Immature natural killer cell (primary cell): Measurements from ENCODE around the gene TMEM30B. TPM values are rescaled to one million over a fixed set of nuclear protein-coding genes. Genes with fewer than 3 reads are reported as not detected.
"Not testable (repeated sequence)": the region's sequence is repeated elsewhere in the genome, so short reads cannot be mapped to it uniquely, and the experiment has no call there.

Experiments used
- DNase-seq, 3 donors: peaks; one replicate each; pipeline ENCODE4 v3.0.0; 2022; ENCODE audit warnings: mixed read lengths in 1 of 3
- H3K27ac Mint-ChIP-seq, 6 donors: one replicate each; pipeline ENCODE4 v1.8.0; 2020; ENCODE audit warnings: mixed read lengths in 6 of 6, mild to moderate bottlenecking in 5 of 6, inconsistent platforms in 4 of 6, moderate library complexity in 3 of 6
- H3K27me3 Mint-ChIP-seq, 3 donors: one replicate each; pipeline ENCODE4 v1.8.0; 2020 to 2021; ENCODE audit warnings: low read depth in 3 of 3, mild to moderate bottlenecking in 3 of 3, mixed read lengths in 3 of 3, moderate library complexity in 3 of 3, inconsistent platforms in 1 of 3
- H3K36me3 Mint-ChIP-seq, 3 donors: one replicate each; pipeline ENCODE4 v1.8.0; 2020; ENCODE audit warnings: mixed read lengths in 3 of 3, inconsistent platforms in 2 of 3, mild to moderate bottlenecking in 2 of 3
- H3K4me1 Mint-ChIP-seq, 2 donors: one replicate each; pipeline ENCODE4 v1.8.0; 2020; ENCODE audit warnings: inconsistent platforms in 2 of 2, mild to moderate bottlenecking in 2 of 2, mixed read lengths in 2 of 2, moderate library complexity in 1 of 2
- H3K4me3 Mint-ChIP-seq, 5 donors: one replicate each; pipeline ENCODE4 v1.8.0; 2020; ENCODE audit warnings: mild to moderate bottlenecking in 5 of 5, mixed read lengths in 5 of 5, inconsistent platforms in 3 of 5, moderate library complexity in 3 of 5
- H3K9me3 Mint-ChIP-seq, 6 donors: one replicate each; pipeline ENCODE4 v1.8.0; 2020; ENCODE audit warnings: mild to moderate bottlenecking in 6 of 6, mixed read lengths in 6 of 6, inconsistent platforms in 4 of 6, moderate library complexity in 3 of 6
- polyA plus RNA-seq, 3 donors: library from polyadenylated mRNA; unstranded; fragments of 300-500 nt; fragmentation: Illumina TruSeq; gene quantifications; one replicate each; pipeline ENCODE4 v1.2.3, GENCODE V29; 2021

Gene TMEM30B
- polyA plus RNA-seq, 3 donors from 2014 or later: 0.91 to 2.9 (median 1.2) TPM

DNA sequence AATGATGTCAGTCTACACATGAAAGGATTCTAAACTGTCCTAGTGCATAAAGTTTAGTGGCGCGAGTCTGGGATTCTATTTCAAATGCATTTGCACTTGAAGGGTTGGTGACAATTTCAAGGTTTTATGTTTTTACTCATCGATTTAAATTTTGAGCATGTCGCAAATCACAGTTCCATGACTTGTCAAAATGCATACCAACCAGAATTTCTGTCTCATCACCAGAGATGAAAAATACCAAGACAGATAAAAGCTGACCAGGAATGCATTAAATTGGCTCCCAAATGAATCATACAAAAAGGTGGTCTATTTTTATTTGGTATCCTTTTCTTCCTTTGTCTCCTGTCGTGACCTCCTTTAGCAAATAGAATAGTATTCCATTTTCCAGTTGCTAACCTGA, 25.2 kb downstream of the TMEM30B start:
- H3K4me3 Mint-ChIP-seq: no peak overlapping the region
- no peaks in the 10 kb centered on the region for H3K9me3 Mint-ChIP-seq
- peaks cover 2 to 10% (median 10%) of the 10 kb centered on the region in 3 donors for H3K27me3 Mint-ChIP-seq
- DNase-seq: no peak
- peaks cover 0 to 6% of the 10 kb centered on the region in 2 donors for H3K4me1 Mint-ChIP-seq
- no peak overlapping the region for H3K27ac Mint-ChIP-seq
- H3K36me3 Mint-ChIP-seq: no peaks in the 10 kb centered on the region

DNA sequence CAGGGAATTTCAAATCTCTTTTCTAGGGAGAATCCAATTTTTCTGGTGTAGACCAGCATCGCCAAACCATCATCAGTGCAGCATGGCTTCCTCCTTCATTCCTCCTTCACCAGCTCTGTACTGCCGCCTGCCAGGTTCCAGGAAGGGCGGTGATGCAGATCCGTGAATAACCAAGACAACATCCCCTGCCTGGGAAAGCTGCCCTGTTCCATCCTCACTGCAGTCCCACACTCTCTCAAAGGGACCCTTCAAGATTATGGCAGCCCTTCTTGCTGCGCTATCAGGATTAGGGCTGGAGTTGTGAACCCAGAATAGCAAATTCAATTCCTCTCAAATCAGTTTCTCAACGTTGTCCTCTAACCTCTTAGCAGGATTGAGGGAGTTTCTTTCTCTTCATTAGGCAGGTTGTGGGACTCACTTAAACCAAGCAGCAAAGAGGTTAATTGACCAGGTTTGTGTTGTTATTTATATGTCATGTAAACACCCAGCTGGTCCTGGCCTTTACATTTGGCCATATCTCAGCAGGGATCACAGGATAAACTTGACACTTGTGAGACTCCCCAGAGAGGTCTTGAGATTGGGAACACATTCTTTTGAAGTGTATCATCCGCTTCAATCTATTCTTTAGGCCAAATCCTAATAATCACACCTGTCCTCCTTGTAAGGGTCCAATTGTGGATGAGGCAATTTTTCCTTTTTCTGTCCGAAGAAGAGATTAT, 26.2 kb downstream of the TMEM30B start:
- Mint-ChIP-seq H3K36me3 (no peaks in the 10 kb centered on the region), H3K9me3 (no peaks in the 10 kb centered on the region), H3K27ac (no peak overlapping the region), H3K4me3 (no peak overlapping the region), H3K4me1 (peaks cover 0 to 6% of the 10 kb centered on the region in 2 donors), H3K27me3 (peaks cover 2 to 10% (median 10%) of the 10 kb centered on the region in 3 donors)
- no peak for DNase-seq

DNA sequence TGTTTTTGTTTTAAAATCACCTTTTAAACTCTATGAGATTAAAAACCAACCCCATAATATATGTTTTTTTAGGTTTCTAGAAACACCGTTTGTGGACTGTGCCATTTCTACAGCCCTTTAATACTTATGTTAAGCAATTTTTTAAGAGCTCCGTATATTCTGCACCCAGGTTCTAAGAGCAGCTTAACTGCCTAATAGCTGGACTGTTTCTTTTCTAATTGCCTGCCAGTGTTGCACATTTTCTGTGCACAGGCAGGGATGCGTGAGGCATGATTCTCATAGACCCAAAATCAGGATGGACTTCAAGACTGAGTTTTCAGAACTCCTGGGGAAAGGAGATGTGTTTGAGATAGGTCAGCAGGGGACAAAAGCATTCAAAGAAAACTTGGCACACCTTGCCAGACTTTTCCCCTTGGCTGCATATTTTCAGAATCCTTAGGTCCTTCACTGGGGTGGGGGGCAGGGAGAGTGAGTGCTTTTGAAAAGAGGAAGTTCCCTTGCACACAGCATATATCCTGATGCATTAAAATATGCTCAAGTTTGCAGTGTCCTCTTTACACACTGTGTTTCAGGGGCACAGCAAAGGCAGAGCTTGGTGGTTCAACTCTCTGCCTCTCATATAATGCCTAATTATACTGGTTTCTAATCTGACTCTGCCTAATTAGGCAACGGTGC, 27.9 kb downstream of the TMEM30B start:
- no peaks in the 10 kb centered on the region for H3K36me3 Mint-ChIP-seq
- H3K27ac Mint-ChIP-seq: no peak overlapping the region
- DNase-seq: no peak
- H3K4me1 Mint-ChIP-seq: peaks cover 0 to 6% of the 10 kb centered on the region in 2 donors
- H3K9me3 Mint-ChIP-seq: no peaks in the 10 kb centered on the region
- peaks cover 2 to 10% (median 10%) of the 10 kb centered on the region in 3 donors for H3K27me3 Mint-ChIP-seq
- no peak overlapping the region for H3K4me3 Mint-ChIP-seq

DNA sequence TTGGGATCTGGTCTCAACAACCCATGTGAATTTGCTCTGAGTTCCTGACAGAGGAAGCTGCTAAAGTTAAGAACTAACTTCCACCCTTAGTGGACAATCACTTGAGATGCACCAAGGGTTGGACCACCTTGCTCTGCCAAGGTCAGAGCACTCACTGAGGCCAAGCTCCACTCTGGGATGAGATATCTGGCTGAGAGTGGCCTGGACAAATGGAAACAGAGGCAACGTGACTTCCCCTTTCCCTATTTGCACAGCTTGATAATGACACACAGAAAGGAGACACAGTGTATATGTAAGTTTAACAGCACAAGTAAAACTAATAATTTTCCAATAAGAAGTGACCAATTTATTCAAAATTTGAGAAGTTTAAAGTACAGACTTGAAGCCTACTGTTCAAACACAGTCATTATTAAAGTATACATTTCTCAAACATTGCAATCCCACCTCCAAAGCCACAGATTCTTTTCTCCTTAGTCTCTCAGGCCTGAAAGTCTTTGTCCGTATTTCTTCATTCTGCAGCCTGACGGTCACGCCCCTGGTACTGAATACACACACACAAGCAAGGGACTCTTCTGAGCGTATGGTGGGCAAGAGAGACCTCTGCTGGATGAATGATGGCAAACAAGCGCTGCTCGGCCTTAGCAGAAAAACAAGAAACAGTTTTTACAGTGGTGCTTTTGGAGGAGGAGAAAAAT, 28.6 kb downstream of the TMEM30B start:
- Mint-ChIP-seq H3K36me3 (no peaks in the 10 kb centered on the region), H3K9me3 (no peaks in the 10 kb centered on the region), H3K4me1 (peaks cover 0 to 6% of the 10 kb centered on the region in 2 donors), H3K27ac (no peak overlapping the region), H3K27me3 (peaks cover 5 to 10% (median 10%) of the 10 kb centered on the region in 3 donors), H3K4me3 (no peak overlapping the region)
- peak; percentile 44 to 48 (median 47) for DNase-seq

DNA sequence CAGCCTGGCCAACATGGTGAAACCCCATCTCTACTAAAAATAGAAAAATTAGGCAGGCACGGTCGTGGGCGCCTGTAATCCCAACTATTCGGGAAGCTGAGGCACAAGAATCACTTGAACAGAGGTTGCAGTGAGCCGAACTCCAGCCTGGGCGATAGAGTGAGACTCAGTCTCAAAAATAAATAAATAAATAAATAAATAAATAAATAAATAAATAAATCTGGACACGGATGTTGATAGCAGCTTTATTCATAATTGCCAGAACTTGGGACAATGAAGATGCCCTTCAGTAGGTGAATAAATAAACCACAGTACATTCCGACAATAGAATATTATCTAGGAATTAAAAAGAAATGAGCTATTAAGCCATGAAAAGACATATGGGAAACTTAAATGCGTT, 31.1 kb downstream of the TMEM30B start:
- Mint-ChIP-seq H3K36me3 (no peaks in the 10 kb centered on the region), H3K4me1 (peaks cover 0 to 6% of the 10 kb centered on the region in 2 donors), H3K27ac (no peak overlapping the region), H3K27me3 (peaks cover 5 to 10% (median 7%) of the 10 kb centered on the region in 3 donors), H3K9me3 (no peaks in the 10 kb centered on the region), H3K4me3 (no peak overlapping the region)
- DNase-seq: no peak

DNA sequence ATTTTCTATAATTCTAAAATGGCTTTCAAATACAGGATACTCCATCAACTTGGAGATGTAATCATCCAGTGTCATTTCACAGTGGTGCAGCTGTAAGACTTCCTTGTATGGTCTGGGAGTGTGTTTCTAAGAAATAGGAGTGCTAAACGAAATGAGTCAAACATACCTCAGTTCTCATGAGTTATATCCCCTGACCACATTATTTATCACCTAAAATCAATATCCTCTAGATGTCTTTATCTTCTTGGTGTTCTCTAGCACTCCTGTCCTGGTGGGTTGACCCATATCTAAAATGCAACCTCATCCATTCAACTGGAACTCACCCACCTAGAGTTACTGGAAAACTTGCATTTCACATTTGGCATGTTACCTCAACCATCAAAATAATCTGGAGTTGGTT, 33.2 kb downstream of the TMEM30B start:
- Mint-ChIP-seq H3K27me3 (peaks cover 3 to 6% (median 4%) of the 10 kb centered on the region in 3 donors), H3K9me3 (no peaks in the 10 kb centered on the region), H3K27ac (no peak overlapping the region), H3K36me3 (no peaks in the 10 kb centered on the region), H3K4me1 (peaks cover 0 to 6% of the 10 kb centered on the region in 2 donors), H3K4me3 (no peak overlapping the region)
- DNase-seq: no peak

DNA sequence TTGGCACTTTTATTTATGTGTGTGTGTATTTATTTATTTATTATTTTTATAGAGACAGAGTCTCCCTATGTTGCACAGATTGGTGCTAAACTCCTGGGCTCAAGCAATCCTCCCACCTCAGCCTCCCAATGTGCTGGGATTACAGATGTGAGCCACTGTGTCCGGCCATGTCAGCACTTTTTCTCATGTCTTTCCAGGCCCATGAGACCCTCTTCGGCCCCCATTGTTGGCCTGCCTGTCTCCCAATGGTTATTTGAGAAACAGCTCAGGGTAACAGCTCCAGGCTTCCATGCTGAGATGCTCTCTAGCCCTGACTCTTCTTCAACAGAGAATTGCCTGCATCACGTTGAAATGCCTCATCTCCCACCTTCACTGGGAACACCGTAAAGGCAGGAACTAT, 34.4 kb downstream of the TMEM30B start:
- no peak overlapping the region for H3K27ac Mint-ChIP-seq
- peaks cover 0 to 2% (median 0%) of the 10 kb centered on the region in 3 donors for H3K36me3 Mint-ChIP-seq
- H3K4me3 Mint-ChIP-seq: no peak overlapping the region
- H3K4me1 Mint-ChIP-seq: no peaks in the 10 kb centered on the region
- DNase-seq: no peak
- H3K27me3 Mint-ChIP-seq: peaks cover 0 to 5% (median 5%) of the 10 kb centered on the region in 3 donors
- no peaks in the 10 kb centered on the region for H3K9me3 Mint-ChIP-seq

DNA sequence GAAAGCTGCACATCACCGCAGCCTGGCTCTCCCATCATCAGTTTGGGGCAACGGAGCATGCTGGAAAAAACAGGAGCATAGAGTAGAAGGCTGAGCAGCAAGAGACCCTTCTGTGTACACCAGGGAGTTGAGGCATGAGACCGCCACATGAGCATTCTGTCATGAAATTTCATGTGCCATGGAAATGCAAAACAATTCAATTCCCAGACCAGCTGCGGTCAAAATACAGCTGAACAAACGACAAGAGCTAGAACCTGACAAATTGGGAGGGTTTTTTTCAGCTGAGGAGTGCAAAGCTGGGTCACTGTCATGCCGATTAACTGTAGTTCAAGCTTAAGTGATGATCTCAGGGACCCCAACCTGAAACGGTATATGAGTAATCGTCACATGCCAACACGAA, 37.1 kb downstream of the TMEM30B start:
- Mint-ChIP-seq H3K27me3 (peaks cover 3 to 6% (median 5%) of the 10 kb centered on the region in 3 donors), H3K36me3 (peaks cover 0 to 8% (median 0%) of the 10 kb centered on the region in 3 donors), H3K4me1 (no peaks in the 10 kb centered on the region), H3K4me3 (no peak overlapping the region), H3K9me3 (peaks cover 0 to 11% (median 1%) of the 10 kb centered on the region in 6 donors), H3K27ac (no peak overlapping the region)
- no peak for DNase-seq

DNA sequence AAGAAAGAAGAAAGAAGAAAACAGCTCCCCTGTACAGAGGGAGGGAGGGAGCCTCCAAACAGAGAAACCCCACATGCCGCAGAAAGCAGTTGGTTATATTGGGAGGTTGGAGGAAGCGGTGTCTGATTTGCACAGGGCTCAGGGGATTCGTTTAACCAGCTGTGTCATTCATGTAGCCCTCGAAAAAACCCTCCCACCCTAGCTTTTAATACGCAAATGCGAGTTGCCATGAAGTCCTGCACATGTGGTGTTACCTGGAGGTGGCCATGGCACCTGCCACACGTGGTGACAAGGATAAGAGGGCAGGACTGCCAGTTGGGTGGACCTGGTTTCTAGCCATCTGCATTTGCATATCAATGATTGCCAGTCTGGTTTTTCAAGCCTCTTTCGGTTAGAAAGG, 40.9 kb downstream of the TMEM30B start:
- H3K4me3 Mint-ChIP-seq: no peak overlapping the region
- H3K36me3 Mint-ChIP-seq: peaks cover 0 to 8% (median 0%) of the 10 kb centered on the region in 3 donors
- H3K9me3 Mint-ChIP-seq: peaks cover 0 to 11% (median 1%) of the 10 kb centered on the region in 6 donors

DNA sequence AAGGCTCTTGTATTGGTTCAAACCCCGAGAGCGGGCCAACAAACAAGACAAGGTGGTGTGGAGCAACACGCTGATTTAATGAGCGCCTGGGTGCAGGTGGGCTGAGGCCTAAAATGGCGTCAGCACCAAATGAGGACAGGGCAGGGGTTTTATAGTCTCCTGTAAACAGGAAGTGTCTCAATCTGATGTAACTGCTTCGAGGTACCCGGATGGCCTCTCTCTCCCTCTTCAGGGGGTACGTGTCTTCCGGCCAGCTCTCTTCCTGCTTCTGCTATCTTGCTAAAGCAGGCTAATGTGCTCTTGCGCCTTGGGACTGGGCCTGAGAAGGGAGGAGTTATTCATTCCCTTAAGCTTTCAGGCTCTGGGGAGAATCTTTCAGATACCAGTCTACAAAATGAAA, 41.9 kb downstream of the TMEM30B start:
- H3K4me1 Mint-ChIP-seq, H3K4me3 Mint-ChIP-seq, H3K36me3 Mint-ChIP-seq, H3K27me3 Mint-ChIP-seq, DNase-seq, H3K27ac Mint-ChIP-seq: not testable (repeated sequence)
- H3K9me3 Mint-ChIP-seq: peaks cover 0 to 11% (median 1%) of the 10 kb centered on the region in 6 donors

More for the DNA sequence above, 40.9 kb downstream of the TMEM30B start:
- Mint-ChIP-seq H3K4me1 (no peaks in the 10 kb centered on the region), H3K27me3 (peaks cover 1 to 6% (median 3%) of the 10 kb centered on the region in 3 donors), H3K27ac (no peak overlapping the region)
- DNase-seq: no peak

DNA sequence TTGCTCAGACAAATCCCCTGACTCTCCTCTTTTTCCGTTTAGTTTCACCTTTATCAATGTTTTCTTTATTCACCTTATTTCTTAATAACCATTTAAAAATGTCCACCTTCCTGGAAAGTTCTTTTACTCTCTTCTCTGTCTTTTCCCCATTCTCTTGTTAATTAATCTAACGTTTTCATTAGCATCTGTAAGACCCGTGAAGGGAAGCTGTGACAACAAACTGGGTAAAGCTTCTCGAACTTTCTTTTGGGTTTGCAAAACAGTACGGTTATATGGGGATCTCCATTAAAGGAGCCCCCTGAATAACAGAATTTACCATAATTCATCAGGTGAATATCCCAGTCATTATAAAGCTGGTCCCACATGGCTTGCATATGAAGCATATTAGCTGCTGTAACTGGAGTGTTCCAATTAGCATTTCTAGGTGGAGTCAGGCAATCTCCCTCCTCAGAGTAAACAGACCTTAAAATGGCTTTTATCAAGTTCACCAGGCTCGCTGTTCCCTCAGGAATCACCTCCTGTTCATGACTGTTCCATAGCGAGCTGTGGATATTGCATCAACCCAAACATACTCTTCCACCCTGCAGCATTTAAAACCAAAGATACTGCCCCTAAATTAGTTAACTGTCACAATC, 42.4 kb downstream of the TMEM30B start:
- no peak overlapping the region for H3K4me3 Mint-ChIP-seq
- no peak overlapping the region for H3K27ac Mint-ChIP-seq

DNA sequence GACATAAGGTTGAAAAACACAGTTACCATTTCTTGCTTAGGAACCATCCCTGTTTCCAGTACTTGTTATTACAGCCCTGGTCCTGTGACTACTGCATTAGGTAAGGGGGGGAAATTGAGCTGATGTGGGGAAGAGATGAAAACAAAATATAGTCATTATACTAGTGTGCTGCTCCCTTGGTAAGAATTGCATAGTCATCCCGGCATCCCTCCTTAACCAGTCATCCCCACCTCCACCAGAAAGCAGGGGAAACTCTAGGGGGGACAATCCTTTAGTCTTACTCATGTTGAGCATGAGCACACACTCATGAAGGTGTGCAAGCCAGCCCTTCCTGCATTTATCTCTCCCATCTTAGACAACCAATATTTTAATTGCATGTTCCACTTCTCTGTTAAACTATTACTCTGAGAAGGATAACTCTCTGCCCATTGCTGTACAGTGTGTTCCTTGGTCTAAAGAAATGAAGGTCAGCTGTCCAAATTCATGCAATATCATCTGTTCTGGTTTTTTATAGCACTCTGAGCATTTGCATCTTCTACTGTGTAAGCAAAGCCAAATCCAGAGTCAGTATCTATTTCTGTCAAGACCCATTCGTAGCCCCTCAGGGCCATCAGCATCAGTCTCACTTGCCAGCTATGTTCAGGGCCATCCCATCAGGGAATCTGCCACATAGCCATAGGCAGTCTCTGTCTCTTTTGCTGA, 46.8 kb downstream of the TMEM30B start:
- no peaks in the 10 kb centered on the region for H3K9me3 Mint-ChIP-seq
- peaks cover 0 to 11% (median 0%) of the 10 kb centered on the region in 3 donors for H3K27me3 Mint-ChIP-seq
- H3K27ac Mint-ChIP-seq: no peak overlapping the region
- no peak overlapping the region for H3K4me3 Mint-ChIP-seq
- no peak for DNase-seq
- H3K36me3 Mint-ChIP-seq: no peaks in the 10 kb centered on the region
- no peaks in the 10 kb centered on the region for H3K4me1 Mint-ChIP-seq

More for the DNA sequence above, 42.4 kb downstream of the TMEM30B start:
- peaks cover 0 to 4% (median 3%) of the 10 kb centered on the region in 3 donors for H3K27me3 Mint-ChIP-seq
- peaks cover 0 to 11% (median 1%) of the 10 kb centered on the region in 6 donors for H3K9me3 Mint-ChIP-seq
- no peaks in the 10 kb centered on the region for H3K4me1 Mint-ChIP-seq
- H3K36me3 Mint-ChIP-seq: peaks cover 0 to 8% (median 0%) of the 10 kb centered on the region in 3 donors
- DNase-seq: no peak

DNA sequence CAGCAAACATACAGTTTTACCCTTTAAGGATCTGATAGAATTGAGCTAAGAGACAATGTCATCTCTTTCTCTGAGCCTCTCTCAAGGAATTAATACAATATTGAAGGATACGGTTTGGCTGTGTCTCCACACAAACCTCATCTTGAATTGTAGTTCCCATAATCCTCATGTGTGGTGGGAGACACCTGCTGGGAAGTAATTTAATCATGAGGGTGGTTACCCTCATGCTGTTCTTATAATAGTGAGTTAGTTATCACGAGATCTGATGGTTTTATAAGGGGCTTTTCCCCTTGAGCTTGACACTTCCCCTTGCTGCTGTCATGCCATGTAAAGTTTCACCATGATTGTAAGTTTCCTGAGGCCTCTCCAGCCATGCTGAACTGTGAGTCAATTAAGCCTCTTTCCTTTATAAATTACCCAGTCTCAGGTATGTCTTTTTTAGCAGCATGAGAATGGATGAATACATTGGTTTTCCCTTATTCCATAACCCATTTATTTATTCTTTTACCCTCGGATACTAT, 47.6 kb downstream of the TMEM30B start:
- no peak overlapping the region for H3K27ac Mint-ChIP-seq
- H3K36me3 Mint-ChIP-seq: no peaks in the 10 kb centered on the region
- no peaks in the 10 kb centered on the region for H3K4me1 Mint-ChIP-seq
- no peak for DNase-seq
- no peak overlapping the region for H3K4me3 Mint-ChIP-seq
- no peaks in the 10 kb centered on the region for H3K9me3 Mint-ChIP-seq
- H3K27me3 Mint-ChIP-seq: peaks cover 0 to 11% (median 0%) of the 10 kb centered on the region in 3 donors
